ENCODE data around the gene THAP4.

Gene THAP4

DNA sequence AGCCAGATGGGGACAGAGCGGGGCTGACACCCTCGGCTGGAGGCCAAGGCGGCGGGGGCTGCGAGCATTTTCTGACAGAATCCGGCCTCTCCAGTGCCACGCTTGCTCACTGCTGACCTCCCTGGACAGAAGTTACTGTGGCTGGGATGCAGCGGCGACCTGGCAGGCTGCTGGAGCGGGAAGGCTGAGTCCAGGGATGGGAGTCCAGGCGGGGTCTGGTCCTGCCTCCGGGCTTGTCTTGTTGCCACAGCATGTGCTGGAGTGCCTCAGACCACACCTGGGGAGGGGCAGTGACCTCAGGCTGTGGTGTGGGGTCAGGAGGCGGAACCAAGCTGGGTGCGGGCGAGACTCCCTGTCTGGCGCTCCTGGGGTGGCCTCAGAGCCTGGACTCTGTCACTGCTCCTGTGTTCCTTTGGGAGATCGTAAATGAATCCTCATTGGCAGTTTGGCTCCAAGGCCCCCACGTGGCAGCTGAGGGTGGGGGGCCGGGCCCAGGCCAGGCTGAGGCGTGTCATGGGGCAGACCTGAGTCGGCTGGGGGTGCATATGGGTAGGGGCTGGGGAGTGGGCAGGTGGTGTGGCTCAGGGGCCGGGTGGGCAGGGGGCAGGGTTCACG, 72.9 kb downstream of the THAP4 start:
- DNase-seq (ENCODE audit: low spot score), result no peak

DNA sequence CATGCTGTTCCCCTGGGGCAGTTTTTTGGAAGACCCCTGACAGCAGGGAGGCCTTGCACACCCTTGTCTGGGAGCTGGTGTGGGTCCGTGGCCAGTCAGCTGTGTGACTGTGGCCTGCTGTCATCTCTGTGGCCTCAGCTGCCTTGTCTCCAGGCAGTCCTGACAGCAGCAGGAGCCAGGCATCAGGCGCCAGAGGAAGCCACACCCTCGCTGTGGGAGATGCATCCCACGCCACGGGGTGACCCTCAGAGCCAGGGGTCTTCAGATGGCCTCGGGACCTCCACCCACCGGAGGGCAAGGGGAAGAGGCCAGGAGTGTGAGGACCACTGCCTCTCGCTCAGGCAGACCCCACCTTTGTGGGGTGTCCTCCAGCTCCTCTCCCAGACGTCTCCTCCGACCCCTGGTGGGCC, 73.4 kb downstream of the THAP4 start:
- DNase-seq (ENCODE audit: low spot score), result no peak

DNA sequence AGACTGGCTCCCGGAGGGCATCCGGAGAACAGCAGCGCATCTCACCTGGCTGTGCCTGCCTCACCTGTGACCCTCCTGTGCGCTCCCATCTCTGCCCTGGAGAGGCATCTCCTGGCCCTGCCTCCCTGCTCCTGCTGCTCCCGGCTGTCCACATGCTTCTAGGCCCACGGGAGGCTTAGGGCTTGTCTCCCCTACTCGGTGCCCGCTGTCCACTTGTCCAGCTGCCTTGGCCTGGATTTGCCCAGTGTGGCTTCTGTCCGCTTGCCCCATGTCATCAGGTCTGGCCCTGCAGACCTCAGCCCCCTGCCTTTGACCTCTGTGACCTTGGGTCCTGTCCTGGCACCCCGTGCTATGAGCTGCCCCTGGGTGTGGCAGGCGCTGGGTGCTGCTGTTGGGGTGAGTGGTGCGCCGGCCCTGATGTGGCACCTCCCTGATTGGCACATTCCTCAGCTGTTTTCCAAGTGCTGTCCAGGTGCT, 73.9 kb downstream of the THAP4 start:
- no peak for DNase-seq (ENCODE audit: low spot score)

DNA sequence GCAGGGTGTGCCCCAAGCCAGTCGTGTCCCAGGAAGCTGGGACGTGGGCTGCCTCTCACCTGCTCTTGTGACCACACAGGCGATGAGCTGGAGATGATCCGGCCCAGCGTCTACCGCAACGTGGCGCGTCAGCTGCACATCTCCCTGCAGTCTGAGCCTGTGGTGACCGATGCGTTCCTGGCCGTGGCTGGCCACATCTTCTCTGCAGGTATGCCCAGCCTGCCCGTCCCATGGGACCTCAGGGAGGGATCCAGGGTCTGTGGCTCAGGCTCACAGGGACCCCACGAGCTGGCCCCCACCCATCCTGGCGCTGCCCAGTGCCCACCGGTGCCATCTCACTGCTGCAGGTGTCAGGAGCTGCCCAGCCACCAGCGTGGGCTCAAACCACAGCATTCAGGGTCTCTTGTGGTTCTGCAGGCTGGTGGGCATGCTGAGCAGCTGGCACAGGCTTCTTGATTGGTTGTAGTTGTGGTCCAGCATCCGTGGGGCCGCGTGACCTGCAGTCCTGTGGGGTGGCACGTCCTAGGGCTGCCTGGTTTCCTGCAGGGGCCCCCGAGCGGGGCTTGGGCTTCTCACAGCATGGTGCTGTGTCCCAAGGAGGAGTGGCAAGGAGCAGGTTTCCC, 74.6 kb downstream of the THAP4 start:
- no peak for DNase-seq (ENCODE audit: low spot score)

DNA sequence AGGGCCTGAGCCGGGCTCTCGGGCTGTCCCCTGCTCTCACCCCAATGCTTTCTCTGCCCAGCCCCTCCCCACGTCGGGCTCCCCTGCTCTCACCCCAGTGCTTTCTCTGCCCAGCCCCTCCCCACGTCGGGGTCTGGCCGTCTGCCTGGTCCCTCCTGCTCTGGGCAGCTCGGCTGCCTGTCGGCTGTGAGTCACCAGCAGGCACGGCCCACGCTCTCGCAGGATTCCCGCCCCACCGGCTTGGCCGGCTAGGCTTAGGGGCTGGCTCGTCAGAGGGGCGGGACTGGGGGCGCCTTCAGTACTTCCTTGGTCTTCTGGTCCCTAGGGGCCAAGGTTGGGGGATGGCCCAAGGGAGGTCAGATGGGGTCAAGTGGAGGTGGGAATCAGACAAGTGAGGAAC, 75.1 kb downstream of the THAP4 start:
- no peak for DNase-seq (ENCODE audit: low spot score)

DNA sequence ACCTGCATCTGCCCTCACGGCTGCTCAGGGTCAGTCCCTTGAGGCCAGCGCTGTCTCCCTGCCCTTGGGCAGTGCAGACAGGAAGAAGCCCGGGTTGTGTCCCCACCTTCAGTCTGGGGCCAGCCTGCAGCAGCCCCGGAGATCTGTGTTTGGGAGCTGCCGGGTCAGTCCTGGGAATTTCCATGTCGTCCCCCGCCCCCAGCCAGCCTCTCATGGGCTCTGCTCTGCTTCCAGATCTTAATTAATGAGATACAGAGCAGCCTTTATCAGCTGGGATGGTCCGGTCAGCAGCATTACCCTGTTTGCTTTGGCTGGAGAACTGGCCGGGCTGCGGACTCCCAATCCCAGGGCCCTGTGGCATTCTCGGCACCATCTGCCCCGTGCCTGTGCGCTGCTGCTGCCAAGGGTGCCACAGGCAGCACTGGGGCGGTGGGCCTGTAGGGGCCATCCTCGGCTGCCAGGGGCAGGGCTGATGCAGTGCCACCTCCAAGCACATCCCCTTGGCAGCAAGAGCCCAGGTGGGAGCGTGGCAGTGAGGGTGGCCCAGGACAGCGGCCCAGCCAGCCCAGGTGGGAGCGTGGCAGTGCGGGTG, 76.0 kb downstream of the THAP4 start:
- DNase-seq (ENCODE audit: low spot score), result no peak

GRCh38 chr2:241560162-241560882, 76.6 kb downstream of the THAP4 start:
- no peak for DNase-seq (ENCODE audit: low spot score)

DNA sequence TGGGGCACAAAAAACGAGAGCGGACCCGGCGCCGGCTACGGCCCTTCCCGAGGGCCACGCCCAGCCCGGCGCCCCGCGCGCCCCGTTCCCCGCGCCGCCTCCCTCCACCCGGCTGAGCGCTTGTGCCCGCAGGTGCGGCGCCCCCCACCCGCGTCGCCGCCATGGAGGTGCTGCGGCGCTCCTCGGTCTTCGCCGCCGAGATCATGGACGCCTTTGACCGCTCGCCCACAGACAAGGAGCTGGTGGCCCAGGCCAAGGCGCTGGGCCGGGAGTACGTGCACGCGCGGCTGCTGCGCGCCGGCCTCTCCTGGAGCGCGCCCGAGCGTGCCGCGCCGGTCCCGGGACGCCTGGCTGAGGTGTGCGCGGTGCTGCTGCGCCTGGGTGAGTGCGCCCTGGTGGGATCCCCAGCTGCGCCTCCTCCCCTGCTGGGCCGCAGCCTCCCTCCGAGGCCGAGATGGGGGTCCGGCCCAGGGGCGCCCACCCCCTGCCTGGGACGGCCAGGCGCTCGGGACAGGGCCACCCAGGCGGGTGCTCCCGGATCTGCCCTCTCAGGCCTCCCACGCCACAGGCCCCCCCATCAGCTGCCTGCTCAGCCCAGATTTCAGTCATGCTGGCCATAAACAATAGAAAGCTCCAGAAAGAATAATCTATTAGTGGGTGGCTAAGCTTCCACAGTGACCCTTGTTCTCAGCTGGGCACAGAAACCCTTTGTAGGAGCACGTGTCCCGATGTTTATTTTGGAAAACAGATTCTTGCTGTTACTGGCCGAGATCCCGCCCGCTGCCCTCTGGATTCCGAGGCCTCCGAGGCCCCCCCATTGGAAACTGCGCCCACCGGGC, 77.4 kb downstream of the THAP4 start:
- no peak for DNase-seq (ENCODE audit: low spot score)

- DNase-seq (ENCODE audit: low spot score), result no peak
These were observed 78.2 kb downstream of the THAP4 start, which contains the start of gene BOK for GRCh38 chr2:241558532-241559322. BOK (plus strand) TSS chr2:241558745; CDS start chr2:241559484, 739 bp downstream.

GRCh38 chr2:241556746-241557145, 80.2 kb downstream of the THAP4 start:
- no peak for DNase-seq (ENCODE audit: low spot score)

DNA sequence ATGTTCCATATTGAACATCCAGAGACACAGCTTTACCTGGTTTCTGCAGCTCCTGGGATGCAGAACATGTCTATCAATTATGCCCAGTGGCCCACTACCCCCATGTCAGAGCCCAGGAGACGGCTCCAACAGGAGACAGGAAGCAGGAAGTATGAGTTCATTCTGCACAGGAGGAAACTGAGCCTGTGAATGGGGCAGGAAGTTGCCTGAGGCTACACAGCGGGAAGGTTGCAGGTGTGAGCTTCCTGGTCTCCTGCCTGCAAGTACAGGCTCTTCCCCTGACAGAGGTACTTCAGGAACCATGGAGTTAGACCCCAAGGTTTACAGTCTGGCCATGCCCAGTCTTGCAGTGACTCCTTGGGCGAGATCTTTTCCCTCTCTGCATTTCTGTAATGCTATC, 81.2 kb downstream of the THAP4 start:
- DNase-seq (ENCODE audit: low spot score), result no peak

GRCh38 chr2:241554610-241555322, 82.2 kb downstream of the THAP4 start:
- no peak for DNase-seq (ENCODE audit: low spot score)

DNA sequence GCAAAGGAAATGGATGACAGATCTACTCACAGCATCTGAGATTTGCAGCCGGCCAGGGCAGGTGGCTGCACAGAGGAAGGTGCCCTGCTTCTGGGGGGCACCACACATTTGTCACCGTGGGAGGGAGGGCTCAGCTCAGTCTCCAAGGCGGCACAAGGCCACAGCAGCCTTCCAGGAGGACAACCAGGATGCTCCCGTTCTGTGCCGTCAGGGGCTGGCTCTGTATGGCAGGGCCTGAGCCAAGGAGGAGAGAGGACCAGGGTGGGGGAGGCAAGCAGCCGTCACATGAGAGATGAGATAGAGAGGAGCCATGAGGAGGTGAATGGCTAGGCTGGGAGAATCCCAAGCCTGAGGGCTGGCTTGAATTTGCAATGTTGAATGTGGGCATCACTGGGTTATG, 83.0 kb downstream of the THAP4 start:
- no peak for DNase-seq (ENCODE audit: low spot score)

DNA sequence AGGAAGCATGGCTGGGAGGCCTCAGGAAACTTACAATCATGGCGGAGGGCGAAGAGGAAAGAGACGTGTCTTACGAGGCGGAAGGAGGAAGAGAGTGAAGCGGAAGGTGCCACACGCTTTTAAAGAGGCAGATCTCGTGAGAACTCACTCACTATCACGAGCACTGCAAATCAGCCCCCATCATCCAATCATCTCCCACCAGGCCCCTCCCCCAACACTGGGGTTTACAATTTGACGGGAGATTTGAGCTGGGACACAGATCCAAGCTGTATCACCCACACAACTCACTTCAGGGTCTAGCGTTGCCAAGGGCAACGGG, 83.5 kb downstream of the THAP4 start:
- no peak for DNase-seq (ENCODE audit: low spot score)

- DNase-seq (ENCODE audit: low spot score), result no peak
These were observed 84.8 kb downstream of the THAP4 start for GRCh38 chr2:241551998-241552737.

DNA sequence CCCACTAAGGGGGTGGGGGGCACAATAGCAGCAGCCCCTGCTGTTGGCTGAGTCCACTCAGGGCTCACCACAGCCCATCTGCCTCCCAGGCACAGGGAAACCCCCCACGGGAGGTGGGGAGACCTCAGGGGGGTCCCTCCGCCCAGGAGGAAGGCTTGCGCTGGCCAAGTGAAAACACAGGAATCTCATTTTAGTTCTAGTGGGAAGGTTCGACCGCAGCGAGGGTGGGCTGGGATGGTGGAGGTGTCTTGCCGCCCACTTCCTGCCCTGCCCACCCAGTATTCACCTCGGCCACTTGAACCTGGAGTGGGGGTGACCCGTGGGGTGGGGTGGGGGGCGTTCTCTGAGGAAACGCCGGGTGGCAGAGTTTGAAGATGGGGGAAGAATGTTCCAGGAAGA, 85.4 kb downstream of the THAP4 start:
- no peak for DNase-seq (ENCODE audit: low spot score)

DNA sequence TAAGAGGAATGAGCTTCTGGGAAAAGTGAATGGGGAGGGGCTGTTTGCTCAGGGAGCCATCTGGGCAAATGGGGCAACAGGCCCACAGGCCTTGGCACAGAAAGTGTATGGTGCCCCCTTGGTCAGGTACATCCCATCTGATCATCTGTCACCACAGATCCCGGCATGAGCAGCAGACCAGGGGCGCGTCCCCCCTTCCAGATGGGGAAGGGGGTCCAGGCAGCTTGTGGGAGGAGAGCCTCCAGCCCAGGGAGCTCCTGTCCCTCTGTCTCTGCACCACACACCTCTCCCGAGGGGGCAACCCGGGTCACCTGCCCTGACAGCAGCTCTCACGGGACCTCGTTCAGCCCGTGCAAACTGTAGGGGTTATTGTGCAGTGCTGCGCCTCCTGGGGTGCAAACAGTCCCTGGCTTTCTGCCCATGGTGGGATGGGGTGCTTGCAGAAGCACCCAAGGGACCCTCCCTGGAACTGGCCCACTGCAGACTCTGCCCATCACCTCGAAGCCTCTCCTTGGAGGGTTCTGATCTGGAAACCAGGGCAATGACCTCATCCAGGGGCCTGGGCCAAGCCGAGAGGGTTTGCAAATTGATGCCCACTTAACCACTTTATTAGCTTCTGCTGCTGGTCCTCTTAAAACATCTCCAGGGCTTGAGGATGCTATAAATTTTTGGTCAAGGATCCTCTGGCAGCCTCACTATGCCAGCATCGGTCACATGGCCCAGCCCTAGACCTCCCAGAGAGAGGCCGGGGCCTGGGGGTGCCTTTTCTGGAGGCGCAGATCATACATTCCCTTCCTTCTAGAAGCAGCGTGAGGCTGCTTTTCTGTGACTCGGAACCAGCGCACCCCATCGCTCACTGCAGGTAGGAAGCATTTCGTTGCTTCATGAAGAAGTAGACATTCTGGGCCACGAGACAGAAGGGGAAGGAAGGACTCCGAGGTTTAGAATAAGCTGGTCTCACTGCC, 86.1 kb downstream of the THAP4 start:
- no peak for DNase-seq (ENCODE audit: low spot score)

DNA sequence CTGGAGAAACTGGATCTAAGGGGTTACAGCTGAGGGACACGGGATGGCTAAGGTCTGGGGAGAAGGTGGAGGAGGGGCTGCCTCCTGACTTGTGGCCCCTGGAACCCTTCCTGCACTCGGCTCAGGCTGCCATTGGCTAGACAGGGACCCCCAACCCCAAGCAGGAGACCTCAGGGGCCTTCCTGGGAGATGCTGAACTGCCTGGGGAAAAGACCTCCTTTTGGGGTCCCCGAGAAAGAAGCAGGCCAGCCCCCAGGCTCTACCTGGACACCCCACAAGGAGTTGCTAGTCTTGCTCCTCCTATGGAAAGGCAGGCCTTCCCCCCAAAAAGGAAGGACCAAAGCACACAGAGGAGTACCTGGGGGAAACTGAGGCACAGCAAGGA, 88.5 kb downstream of the THAP4 start:
- DNase-seq (ENCODE audit: low spot score), result no peak

All from CD4-positive, alpha-beta T cell treated with Interleukin-6 at 100 ng/mL for 8 hours (primary cell).